HG02588 (cell line): ENCODE data around the gene ZIC4.

Experiments used
- ATAC-seq: cut with Tn5 transposase; IDR thresholded peaks from one replicate; pipeline ENCODE4 v1.9.1; 2021; ENCODE audit warnings: mild to moderate bottlenecking, moderate library complexity; ENCODE audit not compliant: unreplicated experiment

ZIC4 gene

GRCh38 chr3:147356145-147356908 is 50.0 kb downstream of the ZIC4 start:
- no peak for ATAC-seq

DNA sequence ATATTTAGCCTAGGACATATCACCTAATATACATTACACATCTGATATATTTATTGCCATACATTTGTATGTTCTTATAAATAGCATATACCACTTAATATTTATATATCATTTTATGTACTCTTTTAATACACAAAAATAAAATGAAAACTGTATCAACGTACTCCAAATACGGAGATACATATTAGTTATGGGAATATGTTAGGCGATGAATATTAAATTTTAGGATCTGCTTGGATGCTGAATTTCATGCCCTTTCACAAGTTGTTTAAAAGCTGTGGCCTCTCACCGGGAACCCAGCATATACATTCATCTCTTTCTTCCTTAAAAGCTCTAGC is 50.6 kb downstream of the ZIC4 start:
- ATAC-seq = no peak

- no peak for ATAC-seq
Observed at GRCh38 chr3:147355084-147355752, 51.1 kb downstream of the ZIC4 start.

DNA sequence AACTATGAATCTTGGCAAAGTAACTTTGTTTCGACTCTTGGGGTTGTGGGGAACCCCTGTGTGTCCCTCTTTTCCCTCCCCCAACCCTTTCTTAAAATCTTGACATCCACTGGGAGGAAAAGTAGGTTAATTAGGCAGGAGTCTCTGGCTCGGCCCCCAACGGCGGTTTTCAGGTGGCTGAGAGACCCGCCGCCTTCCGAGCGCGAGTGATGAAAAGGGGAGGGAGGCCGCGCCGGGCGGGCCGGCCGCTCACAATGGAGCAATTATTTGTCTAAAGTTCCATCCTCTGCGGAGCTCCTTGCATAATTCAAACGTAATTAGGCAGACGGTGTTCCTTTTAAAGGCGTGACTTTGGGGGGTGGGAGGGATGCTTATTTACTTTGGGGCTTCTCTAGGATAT is 51.7 kb downstream of the ZIC4 start:
- ATAC-seq = no peak

- no peak for ATAC-seq
Observed at GRCh38 chr3:147351301-147351700, 55.0 kb downstream of the ZIC4 start.

- no peak for ATAC-seq
Observed at GRCh38 chr3:147348976-147349375, 57.4 kb downstream of the ZIC4 start.

DNA sequence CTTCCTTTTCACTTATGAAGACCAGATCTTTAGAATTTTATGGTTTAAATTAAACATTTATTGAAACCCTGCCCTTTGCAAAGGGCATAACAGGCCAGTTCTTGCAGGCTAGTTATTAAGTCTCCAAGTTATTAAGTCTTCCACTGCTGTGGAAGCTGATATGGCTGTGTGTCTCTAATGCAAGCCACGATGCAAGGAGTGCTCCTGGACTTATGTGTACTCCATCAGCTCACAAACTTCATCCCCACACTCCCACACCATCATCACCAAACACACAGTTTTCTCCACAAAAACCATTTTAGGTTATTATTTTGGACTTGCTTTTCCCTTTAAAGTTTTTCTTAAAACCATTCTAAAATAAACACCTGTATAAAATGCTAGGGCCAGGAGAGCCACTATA is 62.4 kb downstream of the ZIC4 start:
- ATAC-seq = no peak

DNA sequence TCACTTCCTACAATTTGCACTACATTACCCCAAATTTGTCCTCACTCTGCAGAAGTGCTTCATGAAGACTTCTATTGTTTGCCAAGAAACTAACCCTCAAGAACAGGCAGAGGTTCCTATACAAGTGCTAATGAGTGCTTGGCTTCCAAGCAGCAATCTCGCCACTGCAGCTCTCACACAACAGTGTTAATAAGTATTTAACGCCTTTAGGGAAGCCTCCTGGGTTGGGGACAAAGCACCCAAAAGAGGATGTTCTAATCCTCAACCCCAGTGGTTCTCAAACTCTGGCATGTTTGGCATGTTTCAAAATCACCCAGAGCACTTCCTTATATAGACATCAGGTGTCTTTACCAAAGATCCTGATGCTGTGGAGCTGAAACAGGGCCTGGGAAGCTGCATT is 64.6 kb downstream of the ZIC4 start:
- no peak for ATAC-seq

DNA sequence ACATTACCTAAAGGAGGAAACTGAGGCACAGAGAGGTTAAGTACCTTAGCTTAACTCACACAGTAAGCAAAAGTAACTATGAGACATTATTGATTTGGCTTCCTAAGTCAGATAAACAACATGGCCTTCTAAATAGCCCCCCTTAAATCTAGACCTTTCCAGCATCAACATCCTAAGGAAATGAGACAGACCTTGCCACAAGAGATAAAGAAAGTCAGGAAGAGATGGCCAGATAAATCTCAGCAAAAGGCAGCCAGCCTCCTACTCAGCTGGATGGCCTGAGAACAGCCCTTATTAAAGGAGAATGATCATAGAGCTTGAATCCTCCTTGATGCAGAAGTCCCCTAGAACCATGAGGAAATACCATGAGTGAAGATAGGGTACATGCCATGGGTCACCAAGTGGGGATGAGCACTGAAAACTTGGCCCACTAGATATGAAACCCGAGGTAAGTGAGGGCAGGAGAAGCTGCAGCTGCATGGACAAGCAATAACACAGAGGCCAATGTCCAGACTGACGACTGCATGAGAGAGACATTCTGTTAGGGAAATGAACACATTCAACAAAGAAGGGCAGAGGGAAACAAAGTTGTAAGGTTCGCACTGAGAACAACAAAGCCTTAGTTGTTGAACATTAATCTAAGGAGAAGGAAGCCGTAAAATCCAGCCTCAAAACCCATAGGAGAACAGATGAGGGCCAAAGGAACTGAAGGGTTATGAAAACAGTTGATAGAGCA is 69.6 kb downstream of the ZIC4 start:
- no peak for ATAC-seq
